Hematopoietic multipotent progenitor cell treated with erythropoietin and hydrocortisone succinate and interleukin-3 and kit ligand, for 6 days (in vitro differentiated cells): ENCODE data around the gene GNAQ.
"Not testable (repeated sequence)": the region's sequence is repeated elsewhere in the genome, so short reads cannot be mapped to it uniquely, and the experiment has no call there.

Source experiments
- DNase-seq: peaks from one replicate; pipeline ENCODE4 v3.0.0-alpha.2; 2015

Gene GNAQ

DNA sequence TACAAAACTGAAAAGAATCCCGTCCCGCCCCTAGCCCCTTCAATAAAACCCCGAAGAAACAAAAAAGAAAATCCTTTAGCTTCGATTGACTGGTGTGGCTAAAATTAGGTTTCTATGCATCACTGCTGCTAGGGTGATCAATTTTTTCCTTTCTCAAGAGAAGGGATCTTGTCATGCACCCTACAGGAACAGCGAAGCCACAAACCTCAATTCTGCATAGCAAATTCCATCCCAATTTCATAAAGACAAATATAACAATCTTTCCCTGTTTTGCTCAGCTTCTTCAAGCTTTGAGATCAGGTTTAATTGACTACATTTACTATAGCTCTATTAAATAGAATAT lies 313.3 kb downstream of the GNAQ start:
- DNase-seq, result not testable (repeated sequence)

DNA sequence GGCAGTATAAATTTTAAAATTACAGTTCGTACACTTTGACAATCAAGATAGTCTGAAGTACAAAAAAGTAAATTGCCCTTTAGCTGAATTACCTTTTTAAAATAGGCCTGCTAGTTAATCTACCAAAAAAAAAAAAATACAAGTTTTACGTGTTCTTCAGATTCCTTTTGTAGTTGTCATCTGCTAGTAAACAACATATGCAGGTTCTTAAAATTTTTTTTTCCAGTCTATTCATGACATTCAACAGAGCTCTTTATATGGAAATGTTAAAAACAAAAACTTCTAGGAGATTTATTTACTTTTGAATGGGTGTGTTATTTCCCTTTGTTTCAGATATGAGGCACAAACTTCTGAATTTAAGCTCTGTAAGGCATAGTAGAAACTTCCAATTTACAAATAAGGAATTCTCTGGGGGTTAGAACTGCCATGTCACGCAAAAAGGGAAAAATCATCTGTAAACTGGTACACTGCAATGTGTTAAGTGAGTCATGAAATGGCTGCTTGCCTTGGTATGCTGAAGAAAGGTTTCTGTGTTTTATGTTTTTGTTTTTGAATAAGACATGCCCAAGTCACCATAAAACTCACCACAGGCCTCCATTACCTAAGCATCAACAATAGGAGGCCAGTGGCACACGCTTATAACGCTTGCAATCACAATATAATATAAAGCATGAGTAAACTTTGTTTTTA lies 313.9 kb downstream of the GNAQ start:
- not testable (repeated sequence) for DNase-seq

- DNase-seq, result no peak
Measured at GRCh38 chr9:77714077-77714549, 317.5 kb downstream of the GNAQ start.

DNA sequence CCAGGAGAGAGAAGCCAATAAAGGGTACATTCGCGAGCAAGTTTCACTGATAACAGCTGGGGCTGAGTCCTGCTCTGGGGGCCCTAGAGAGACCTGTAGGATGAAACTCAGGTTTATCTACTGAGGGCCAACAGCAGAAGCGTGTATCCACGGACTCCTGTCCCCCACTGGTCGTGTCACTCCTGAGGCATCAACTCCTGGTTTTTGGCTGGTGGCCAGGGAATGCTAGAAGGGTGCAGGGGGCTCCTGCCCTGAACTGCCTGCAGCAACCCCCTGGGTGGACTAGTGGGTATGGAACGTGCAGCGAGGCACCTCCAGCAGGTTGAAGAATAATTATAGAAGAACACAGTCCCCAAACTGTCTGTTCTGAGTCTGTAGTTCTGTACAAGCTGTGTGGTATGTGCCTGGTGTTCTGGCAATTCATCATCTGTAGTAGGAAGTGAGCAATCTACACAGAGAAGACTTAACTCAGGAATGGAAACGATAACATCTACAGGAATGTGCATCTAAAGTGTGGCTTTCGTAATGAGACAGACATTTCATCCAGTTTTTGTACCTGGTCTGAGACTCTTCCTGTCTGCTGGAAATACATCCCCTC lies 319.0 kb downstream of the GNAQ start:
- peak; percentile 17 for DNase-seq

GRCh38 chr9:77710965-77711648 lies 320.5 kb downstream of the GNAQ start:
- DNase-seq, result no peak

DNA sequence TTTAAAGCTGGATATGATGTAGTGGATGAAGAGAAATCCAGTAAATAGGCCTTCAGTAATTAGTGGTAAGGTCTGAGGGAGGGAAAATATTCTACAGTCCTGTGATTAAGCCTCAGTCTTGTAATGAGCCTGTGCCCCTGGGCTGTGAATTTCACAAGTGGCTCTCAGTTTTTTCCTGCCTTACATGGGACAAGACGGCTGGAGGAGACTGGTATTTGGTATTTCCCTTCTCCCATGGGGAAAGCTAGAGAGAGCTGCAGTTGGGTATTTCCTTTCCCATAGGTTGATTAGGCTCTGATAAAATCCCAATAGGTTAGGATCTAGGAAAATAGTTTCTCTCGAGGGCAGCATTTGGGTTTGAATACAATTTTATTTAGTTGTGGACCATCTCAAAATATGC lies 321.3 kb downstream of the GNAQ start:
- no peak for DNase-seq

DNA sequence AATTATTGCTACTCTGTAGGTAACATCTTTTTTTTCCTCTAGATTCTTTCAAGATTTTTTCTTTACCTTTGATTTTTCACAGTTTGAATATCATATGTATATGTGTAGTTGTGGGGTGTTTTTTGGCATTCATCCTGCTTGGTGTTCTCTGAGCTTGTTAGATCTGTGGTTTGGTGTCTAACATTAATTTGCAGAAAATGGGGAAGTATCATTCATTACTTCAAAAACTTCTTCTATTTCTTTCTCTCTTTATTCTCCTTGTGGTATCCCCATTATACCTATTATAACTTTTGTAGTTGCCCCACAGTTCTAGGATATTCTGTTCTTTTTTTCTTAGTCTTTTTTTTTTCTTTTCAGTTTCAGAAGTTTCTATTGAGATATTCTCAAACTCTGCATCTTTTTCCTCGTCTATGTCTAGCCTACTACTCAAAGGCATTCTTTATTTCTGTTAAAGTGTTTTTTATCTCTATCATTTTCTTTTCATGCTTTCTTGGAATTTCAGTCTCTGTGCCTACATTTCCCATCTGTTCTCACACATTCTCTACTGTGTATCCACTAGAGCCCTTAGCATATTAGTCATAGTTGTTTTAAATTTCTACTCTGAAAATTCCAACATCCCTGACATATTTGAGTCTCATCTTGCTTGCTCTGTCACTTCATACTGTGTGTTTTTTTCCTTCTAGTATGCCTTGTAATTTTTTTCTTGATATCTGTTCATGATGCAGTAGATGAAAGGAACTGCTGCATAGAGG lies 323.4 kb downstream of the GNAQ start:
- peak; percentile 22 for DNase-seq

DNA sequence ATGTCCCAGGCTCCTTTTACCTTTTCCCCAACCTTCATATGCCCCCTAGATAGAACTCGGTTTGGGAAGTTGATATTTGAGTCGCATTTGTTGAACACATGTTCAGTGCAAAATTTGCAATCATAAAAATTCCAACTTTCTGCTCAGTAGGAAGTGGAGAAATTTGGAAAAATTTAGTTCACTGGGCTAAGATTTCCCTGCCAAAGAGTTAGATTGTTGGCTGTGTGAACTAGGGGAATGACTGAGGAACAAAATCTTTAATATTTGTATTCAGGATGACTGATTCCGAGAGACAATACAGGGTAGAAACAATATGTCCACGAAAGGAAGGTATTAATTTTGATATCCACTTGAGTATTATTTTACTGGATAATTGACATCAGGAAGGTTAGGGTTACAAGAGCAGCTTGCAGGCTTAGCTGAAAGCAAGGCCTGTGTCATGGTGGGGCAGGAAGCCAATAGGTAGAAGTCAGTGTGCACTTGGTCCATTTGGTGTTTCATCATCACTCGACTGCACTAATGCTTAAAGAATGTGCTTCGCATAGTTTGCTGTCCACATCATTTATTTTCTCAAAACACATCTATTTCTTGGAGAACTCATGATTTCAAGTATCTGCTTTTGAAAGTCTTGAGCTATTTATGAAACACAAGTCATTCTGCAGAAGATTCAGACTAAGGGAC lies 324.1 kb downstream of the GNAQ start:
- DNase-seq, result no peak

- DNase-seq, result peak; percentile 14
Measured at GRCh38 chr9:77705636-77706035, 326.0 kb downstream of the GNAQ start.

DNA sequence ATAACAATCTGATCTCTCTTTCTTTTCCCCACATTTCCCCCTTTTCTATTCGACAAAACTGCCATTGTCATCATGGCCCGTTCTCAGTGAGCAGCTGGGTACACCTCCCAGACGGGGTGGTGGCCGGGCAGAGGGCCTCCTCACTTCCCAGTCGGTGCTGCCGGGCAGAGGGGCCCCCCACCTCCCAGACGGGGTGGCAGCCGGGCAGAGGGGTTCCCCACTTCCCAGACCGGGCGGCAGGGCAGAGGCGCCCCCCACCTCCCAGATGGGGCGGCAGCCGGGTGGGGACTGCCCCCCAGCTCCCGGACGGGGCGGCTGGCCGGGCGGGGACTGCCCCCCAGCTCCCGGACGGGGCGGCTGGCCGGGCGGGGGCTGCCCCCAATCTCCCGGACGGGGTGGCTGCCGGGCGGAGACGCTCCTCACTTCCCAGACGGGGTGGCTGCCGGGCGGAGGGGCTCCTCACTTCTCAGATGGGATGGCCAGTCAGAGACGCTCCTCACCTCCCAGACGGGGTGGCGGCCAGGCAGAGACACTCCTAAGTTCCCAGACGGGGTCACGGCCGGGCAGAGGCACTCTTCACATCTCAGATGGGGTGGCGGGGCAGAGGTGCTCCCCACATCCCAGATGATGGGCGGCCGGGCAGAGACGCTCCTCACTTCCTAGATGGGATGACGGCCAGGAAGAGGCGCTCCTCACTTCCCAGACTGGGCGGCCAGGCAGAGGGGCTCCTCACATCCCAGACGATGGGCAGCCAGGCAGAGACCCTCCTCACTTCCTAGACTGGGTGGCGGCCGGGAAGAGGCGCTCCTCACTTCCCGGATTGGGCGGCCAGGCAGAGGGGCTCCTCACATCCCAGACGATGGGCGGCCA lies 328.9 kb downstream of the GNAQ start:
- not testable (repeated sequence) for DNase-seq

GRCh38 chr9:77697238-77697984 lies 334.2 kb downstream of the GNAQ start:
- no peak for DNase-seq

DNA sequence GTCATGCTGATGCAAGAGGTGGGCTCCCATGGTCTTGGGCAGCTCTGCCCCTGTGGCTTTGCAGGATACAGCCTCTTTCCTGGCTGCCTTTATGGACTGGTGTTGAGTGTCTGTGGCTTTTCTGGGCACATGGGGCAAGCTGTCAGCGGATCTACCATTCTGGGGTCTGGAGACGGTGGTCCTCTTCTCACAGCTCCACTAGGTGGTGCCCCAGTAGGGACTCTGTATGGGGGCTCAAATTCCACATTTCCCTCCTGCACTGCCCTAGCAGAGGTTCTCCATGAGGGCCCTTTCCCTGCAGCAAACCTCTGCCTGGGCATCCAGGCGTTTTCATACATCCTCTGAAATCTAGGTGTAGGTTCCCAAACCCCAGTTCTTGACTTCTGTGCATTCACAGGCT lies 340.9 kb downstream of the GNAQ start:
- DNase-seq, result not testable (repeated sequence)

GRCh38 chr9:77690119-77690518 lies 341.5 kb downstream of the GNAQ start:
- DNase-seq, result not testable (repeated sequence)

- not testable (repeated sequence) for DNase-seq
Measured at GRCh38 chr9:77687737-77688136, 343.9 kb downstream of the GNAQ start.

- no peak for DNase-seq
Measured at GRCh38 chr9:77680581-77680980, 351.0 kb downstream of the GNAQ start.

- no peak for DNase-seq
Measured at GRCh38 chr9:77679661-77680368, 351.8 kb downstream of the GNAQ start.

DNA sequence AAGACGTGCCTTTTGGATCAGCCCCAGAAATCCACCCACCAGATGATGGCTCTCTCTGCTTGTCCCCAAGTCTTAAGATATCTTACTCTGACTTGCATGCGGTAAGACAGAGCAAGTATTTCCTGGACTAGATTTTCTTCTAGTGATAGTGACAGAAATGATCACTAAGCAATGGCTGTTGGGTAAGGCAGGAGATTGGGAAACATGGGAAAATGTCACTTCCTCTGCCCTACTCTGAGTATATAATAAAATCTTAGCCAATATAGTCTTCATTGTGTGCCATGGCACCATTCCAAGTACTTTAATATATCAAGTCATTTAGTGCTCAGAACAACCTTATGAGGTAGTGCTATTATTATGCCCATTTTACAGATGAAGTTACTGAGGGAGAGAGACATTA lies 352.5 kb downstream of the GNAQ start:
- peak; percentile 39 for DNase-seq

DNA sequence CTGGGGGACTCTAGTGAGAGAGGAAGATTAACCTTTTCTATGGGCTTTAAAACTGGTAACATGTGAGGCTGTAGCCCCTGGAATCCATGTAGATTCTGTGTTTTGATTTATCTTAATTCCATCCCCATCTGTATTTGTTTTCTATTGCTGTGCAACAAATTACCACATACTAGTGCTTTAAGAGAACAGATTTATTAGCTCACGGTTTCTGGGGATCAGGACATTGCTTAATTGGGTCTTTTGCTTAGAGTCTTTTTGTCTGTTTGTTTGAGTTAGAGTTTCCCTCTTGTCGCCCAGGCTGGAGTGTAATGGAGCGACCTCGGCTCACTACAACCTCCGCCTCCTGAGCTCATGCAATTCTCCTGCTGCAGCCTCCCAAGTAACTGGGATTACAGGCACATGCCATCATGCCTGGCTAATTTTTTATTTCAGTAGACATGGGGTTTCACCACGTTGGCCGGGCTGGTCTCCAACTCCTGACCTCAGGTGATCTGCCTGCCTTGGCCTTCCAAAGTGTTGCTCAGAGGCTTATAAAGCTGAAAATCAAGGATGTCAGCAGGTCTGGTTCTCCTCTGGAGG lies 353.6 kb downstream of the GNAQ start:
- no peak for DNase-seq

DNA sequence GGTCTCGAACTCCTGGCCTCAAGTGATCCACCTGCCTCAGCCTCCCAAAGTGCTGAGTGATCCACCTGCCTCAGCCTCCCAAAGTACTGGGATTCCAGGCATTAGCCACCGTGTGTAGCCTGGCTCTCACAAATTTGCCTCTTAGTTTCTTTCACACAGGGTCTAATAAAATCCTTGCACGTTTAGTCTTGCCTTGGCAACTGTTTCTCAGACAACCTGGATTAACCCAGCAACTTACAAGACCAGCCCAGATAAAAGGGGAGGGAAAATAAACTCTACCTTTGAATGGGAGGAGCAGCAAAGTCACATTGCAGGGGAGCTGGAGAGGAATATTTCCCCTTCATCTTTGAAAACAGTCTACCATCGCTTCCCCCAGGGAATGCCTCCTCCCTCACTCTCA lies 354.2 kb downstream of the GNAQ start:
- DNase-seq, result no peak
